Breast epithelium (tissue), 3 donors: ENCODE results near the gene PAFAH1B1.

Experiments used
- POLR2A ChIP-seq: fragments of 450-650 bp; IDR thresholded peaks from one replicate; pipeline ENCODE4 v1.6.1; 2016; ENCODE audit warnings: antibody characterized with exemption, mild to moderate bottlenecking, moderate library complexity
- POLR2AphosphoS5 ChIP-seq, 3 donors: sonication (generic); formaldehyde crosslinking; IDR thresholded peaks; one replicate each; pipeline ENCODE4 v1.6.1; 2017; ENCODE audit warnings: antibody characterized with exemption in 3 of 3

DNA sequence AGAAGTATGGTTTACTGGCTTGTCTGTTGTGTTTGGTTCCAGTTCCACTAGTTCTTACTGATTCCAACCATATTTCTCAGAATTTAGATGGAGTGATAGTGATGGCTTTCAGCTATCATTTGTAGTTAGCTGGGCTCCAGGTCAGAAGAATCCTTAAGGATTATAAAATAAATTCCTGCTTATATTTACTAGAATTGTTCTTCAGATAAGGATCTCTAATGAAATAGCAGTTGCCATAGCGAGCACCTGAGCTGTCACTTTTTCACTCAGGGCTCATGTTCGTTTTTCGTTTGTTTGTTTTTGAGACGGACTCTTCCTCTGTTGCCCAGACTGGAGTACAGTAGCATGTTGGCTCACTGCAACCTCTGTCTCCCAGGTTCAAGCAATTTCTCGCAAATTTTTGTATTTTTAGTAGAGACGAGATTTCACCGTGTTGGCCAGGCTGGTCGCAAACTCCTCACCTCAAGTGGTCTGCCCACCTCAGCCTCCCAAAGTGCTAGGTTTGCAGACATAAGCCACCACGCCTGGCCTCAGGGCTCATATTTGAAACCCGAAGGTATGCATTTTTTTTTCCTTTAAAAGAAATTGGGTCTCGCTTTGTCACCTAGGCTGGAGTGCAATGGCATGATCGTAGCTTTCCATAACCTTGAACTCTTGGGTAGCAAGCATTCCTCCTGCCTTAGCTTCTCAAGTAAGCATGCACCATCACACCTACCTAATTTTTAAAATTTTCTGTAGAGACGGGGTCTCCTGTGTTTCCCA lies 42.9 kb downstream of the PAFAH1B1 start:
- TF ChIP-seq POLR2AphosphoS5 (IDR thresholded peaks at IDR 0.05) (no peak), POLR2A (no peak)
